Measurements from ENCODE around the gene KAZN.

The KAZN gene

GRCh38 chr1:14986168-14986567, 387.7 kb downstream of the KAZN start:
- Histone ChIP-seq H3K4me1 (ENCODE audit: control insufficient read depth in 1 of 2, insufficient read depth in 2 of 2, low read length in 2 of 2) (no peaks in the 10 kb centered on the region), H3K27ac (ENCODE audit: low read depth, low read length) (no peak overlapping the region), H3K27me3 (ENCODE audit: control insufficient read depth in 1 of 2, insufficient read depth in 2 of 2, low read length in 2 of 2) (no peaks in the 10 kb centered on the region), H3K36me3 (ENCODE audit: control insufficient read depth in 1 of 2, insufficient read depth in 2 of 2, low read length in 2 of 2) (no peaks in the 10 kb centered on the region), H3K4me3 (ENCODE audit: low read depth in 1 of 2, low read length in 2 of 2) (no peak overlapping the region), H3K9me3 (ENCODE audit: control insufficient read depth in 1 of 2, low read length in 2 of 2) (no peaks in the 10 kb centered on the region), H3K9ac (ENCODE audit: low read depth in 1 of 2, low read length in 2 of 2) (no peak overlapping the region)

DNA sequence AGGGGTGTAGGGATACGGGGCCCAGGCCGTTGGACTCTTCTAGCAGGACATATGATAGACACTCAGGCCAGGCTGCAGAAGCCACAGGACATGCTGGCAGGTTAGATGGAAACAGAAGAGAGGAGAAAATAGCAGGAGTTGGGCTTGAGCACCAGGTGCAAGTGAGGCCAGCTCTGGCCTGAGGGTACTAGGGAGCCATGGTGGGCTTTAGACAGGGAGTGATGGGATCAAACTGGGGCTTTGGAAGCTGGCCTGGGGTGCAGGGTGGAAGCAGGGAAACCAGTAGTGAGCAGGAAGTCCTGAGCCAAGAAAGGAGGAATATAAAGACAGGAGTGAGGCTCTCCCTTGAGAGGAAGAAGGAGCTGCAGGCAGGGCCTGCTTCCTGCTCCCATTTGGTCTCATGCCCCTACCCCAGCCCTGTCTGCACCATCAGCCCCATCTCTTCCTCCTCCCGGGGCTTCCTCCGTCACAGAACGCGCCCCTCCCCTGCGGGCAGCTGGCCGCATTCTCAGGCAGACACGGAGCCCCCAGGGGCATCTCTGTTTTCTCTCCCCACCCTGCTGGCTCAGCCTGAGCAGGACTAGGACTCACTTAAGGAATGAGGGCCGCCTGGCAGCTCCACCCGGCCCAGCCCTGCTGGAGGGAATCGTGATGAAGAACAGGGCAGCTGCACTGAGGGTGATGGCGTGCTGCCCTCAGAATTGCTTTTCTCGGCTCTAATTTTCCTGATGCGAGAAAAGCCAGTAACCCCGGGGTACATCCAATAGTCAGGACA, 389.5 kb downstream of the KAZN start:
- Histone ChIP-seq H3K4me3 (ENCODE audit: low read depth in 1 of 2, low read length in 2 of 2) (no peak overlapping the region), H3K9ac (ENCODE audit: low read depth in 1 of 2, low read length in 2 of 2) (no peak overlapping the region), H3K27me3 (ENCODE audit: control insufficient read depth in 1 of 2, insufficient read depth in 2 of 2, low read length in 2 of 2) (no peaks in the 10 kb centered on the region), H3K9me3 (ENCODE audit: control insufficient read depth in 1 of 2, low read length in 2 of 2) (no peaks in the 10 kb centered on the region), H3K27ac (ENCODE audit: low read depth, low read length) (no peak overlapping the region), H3K36me3 (ENCODE audit: control insufficient read depth in 1 of 2, insufficient read depth in 2 of 2, low read length in 2 of 2) (no peaks in the 10 kb centered on the region), H3K4me1 (ENCODE audit: control insufficient read depth in 1 of 2, insufficient read depth in 2 of 2, low read length in 2 of 2) (no peaks in the 10 kb centered on the region)

- Histone ChIP-seq H3K36me3 (ENCODE audit: control insufficient read depth in 1 of 2, insufficient read depth in 2 of 2, low read length in 2 of 2) (no peaks in the 10 kb centered on the region), H3K9me3 (ENCODE audit: control insufficient read depth in 1 of 2, low read length in 2 of 2) (no peaks in the 10 kb centered on the region), H3K27me3 (ENCODE audit: control insufficient read depth in 1 of 2, insufficient read depth in 2 of 2, low read length in 2 of 2) (no peaks in the 10 kb centered on the region), H3K4me1 (ENCODE audit: control insufficient read depth in 1 of 2, insufficient read depth in 2 of 2, low read length in 2 of 2) (no peaks in the 10 kb centered on the region), H3K27ac (ENCODE audit: low read depth, low read length) (no peak overlapping the region), H3K9ac (ENCODE audit: low read depth in 1 of 2, low read length in 2 of 2) (no peak overlapping the region), H3K4me3 (ENCODE audit: low read depth in 1 of 2, low read length in 2 of 2) (no peak overlapping the region)
Observed at GRCh38 chr1:14988636-14989035, 390.2 kb downstream of the KAZN start.

GRCh38 chr1:14989931-14990728, 391.6 kb downstream of the KAZN start:
- H3K4me3 ChIP-seq (ENCODE audit: low read depth in 1 of 2, low read length in 2 of 2): no peak overlapping the region
- H3K27me3 ChIP-seq (ENCODE audit: control insufficient read depth in 1 of 2, insufficient read depth in 2 of 2, low read length in 2 of 2): no peaks in the 10 kb centered on the region
- H3K9me3 ChIP-seq (ENCODE audit: control insufficient read depth in 1 of 2, low read length in 2 of 2): no peaks in the 10 kb centered on the region
- no peak overlapping the region for H3K9ac ChIP-seq (ENCODE audit: low read depth in 1 of 2, low read length in 2 of 2)
- H3K27ac ChIP-seq (ENCODE audit: low read depth, low read length): no peak overlapping the region
- no peaks in the 10 kb centered on the region for H3K36me3 ChIP-seq (ENCODE audit: control insufficient read depth in 1 of 2, insufficient read depth in 2 of 2, low read length in 2 of 2)
- H3K4me1 ChIP-seq (ENCODE audit: control insufficient read depth in 1 of 2, insufficient read depth in 2 of 2, low read length in 2 of 2): no peaks in the 10 kb centered on the region

- H3K9ac ChIP-seq (ENCODE audit: low read depth in 1 of 2, low read length in 2 of 2): no peak overlapping the region
- H3K4me3 ChIP-seq (ENCODE audit: low read depth in 1 of 2, low read length in 2 of 2): no peak overlapping the region
- no peaks in the 10 kb centered on the region for H3K9me3 ChIP-seq (ENCODE audit: control insufficient read depth in 1 of 2, low read length in 2 of 2)
- H3K36me3 ChIP-seq (ENCODE audit: control insufficient read depth in 1 of 2, insufficient read depth in 2 of 2, low read length in 2 of 2): no peaks in the 10 kb centered on the region
- H3K4me1 ChIP-seq (ENCODE audit: control insufficient read depth in 1 of 2, insufficient read depth in 2 of 2, low read length in 2 of 2): no peaks in the 10 kb centered on the region
- H3K27ac ChIP-seq (ENCODE audit: low read depth, low read length): no peak overlapping the region
- H3K27me3 ChIP-seq (ENCODE audit: control insufficient read depth in 1 of 2, insufficient read depth in 2 of 2, low read length in 2 of 2): no peaks in the 10 kb centered on the region
Observed at GRCh38 chr1:14993414-14993813, 394.9 kb downstream of the KAZN start.

- Histone ChIP-seq H3K4me1 (ENCODE audit: control insufficient read depth in 1 of 2, insufficient read depth in 2 of 2, low read length in 2 of 2) (no peaks in the 10 kb centered on the region), H3K4me3 (ENCODE audit: low read depth in 1 of 2, low read length in 2 of 2) (no peak overlapping the region), H3K27me3 (ENCODE audit: control insufficient read depth in 1 of 2, insufficient read depth in 2 of 2, low read length in 2 of 2) (no peaks in the 10 kb centered on the region), H3K9me3 (ENCODE audit: control insufficient read depth in 1 of 2, low read length in 2 of 2) (no peaks in the 10 kb centered on the region), H3K36me3 (ENCODE audit: control insufficient read depth in 1 of 2, insufficient read depth in 2 of 2, low read length in 2 of 2) (no peaks in the 10 kb centered on the region), H3K9ac (ENCODE audit: low read depth in 1 of 2, low read length in 2 of 2) (no peak overlapping the region), H3K27ac (ENCODE audit: low read depth, low read length) (no peak overlapping the region)
Observed at GRCh38 chr1:14994148-14994547, 395.7 kb downstream of the KAZN start.

- Histone ChIP-seq H3K4me3 (ENCODE audit: low read depth in 1 of 2, low read length in 2 of 2) (no peak overlapping the region), H3K27ac (ENCODE audit: low read depth, low read length) (no peak overlapping the region), H3K27me3 (ENCODE audit: control insufficient read depth in 1 of 2, insufficient read depth in 2 of 2, low read length in 2 of 2) (no peaks in the 10 kb centered on the region), H3K4me1 (ENCODE audit: control insufficient read depth in 1 of 2, insufficient read depth in 2 of 2, low read length in 2 of 2) (no peaks in the 10 kb centered on the region), H3K36me3 (ENCODE audit: control insufficient read depth in 1 of 2, insufficient read depth in 2 of 2, low read length in 2 of 2) (no peaks in the 10 kb centered on the region), H3K9ac (ENCODE audit: low read depth in 1 of 2, low read length in 2 of 2) (no peak overlapping the region), H3K9me3 (ENCODE audit: control insufficient read depth in 1 of 2, low read length in 2 of 2) (no peaks in the 10 kb centered on the region)
Observed at GRCh38 chr1:14994841-14995437, 396.5 kb downstream of the KAZN start.

DNA sequence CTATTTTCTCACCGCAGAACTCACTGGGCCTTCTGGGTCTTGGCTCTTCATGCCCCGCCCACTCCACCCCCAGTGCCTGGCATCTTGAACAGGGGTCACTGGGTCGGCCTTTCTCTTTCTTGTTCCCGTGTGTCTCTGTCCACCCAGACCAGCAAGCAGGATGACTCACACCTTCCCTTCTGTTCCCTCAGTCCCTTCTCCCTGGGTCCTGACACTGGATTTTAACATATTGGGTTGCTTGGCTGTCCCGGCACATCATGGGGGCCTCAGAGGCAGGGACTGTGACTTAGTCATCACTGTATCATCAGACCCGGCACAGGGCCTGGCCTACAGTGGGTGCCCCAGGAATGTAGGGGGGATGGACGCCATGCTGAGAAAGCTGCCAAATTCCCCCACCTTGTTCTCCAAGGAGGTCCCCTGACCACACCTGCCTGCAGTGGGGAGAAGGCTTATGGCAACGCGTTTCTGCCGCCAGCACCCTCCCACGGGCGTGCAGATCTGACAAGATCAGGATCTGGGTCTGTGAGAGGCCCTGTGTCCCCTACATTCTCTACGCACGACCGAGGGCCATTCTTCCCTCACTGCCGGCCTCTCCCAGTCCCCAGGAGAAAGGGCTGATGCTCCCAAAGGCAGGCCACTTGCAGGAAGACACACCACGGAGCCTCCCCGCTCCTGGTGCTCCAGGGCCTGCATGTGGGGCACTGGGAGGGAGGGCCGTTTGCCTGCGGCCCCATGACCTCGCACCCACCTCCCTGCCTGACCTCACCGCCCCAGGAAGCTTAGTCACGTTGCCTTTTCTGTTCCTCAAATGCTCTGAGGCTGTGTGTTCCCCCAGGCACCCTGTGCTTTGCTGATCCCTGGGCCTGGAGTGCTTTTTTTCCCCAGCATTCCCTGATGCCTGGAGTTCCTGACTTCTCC, 397.9 kb downstream of the KAZN start:
- no peak overlapping the region for H3K4me3 ChIP-seq (ENCODE audit: low read depth in 1 of 2, low read length in 2 of 2)
- no peak overlapping the region for H3K27ac ChIP-seq (ENCODE audit: low read depth, low read length)
- no peaks in the 10 kb centered on the region for H3K9me3 ChIP-seq (ENCODE audit: control insufficient read depth in 1 of 2, low read length in 2 of 2)
- H3K36me3 ChIP-seq (ENCODE audit: control insufficient read depth in 1 of 2, insufficient read depth in 2 of 2, low read length in 2 of 2): no peaks in the 10 kb centered on the region
- H3K4me1 ChIP-seq (ENCODE audit: control insufficient read depth in 1 of 2, insufficient read depth in 2 of 2, low read length in 2 of 2): no peaks in the 10 kb centered on the region
- no peak overlapping the region for H3K9ac ChIP-seq (ENCODE audit: low read depth in 1 of 2, low read length in 2 of 2)
- no peaks in the 10 kb centered on the region for H3K27me3 ChIP-seq (ENCODE audit: control insufficient read depth in 1 of 2, insufficient read depth in 2 of 2, low read length in 2 of 2)

DNA sequence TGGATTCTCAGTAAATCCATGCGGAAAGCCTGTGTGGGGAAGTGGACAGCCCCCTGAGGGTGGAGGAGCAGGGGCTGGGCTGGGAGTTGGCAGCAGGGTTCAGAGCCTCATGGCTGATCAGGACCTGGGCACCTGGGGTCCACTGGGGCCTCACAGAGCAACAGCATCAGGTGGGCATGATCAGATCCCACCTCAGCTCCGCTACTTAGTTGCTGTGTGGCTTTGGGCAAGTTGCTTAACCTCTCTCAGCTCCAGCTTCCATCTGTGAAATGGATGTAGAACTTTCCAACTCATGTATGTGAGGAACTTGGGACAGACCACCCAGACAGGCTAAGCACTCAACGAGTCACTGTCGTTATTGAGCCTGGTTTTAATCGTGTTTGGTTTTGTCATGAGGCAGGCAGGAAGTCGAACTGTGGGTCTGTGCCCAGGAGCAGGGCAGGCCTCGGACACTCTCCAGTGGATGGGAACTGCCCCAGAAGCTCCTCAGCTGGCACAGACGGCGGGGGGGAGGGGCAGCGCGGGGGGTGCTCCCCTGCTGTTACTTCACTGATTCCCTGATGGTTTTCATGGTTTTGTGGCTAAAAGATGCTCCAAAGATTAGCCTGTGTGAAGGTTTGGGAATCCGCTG, 399.3 kb downstream of the KAZN start:
- Histone ChIP-seq H3K9ac (ENCODE audit: low read depth in 1 of 2, low read length in 2 of 2) (no peak overlapping the region), H3K4me1 (ENCODE audit: control insufficient read depth in 1 of 2, insufficient read depth in 2 of 2, low read length in 2 of 2) (no peaks in the 10 kb centered on the region), H3K36me3 (ENCODE audit: control insufficient read depth in 1 of 2, insufficient read depth in 2 of 2, low read length in 2 of 2) (no peaks in the 10 kb centered on the region), H3K9me3 (ENCODE audit: control insufficient read depth in 1 of 2, low read length in 2 of 2) (no peaks in the 10 kb centered on the region), H3K27ac (ENCODE audit: low read depth, low read length) (no peak overlapping the region), H3K27me3 (ENCODE audit: control insufficient read depth in 1 of 2, insufficient read depth in 2 of 2, low read length in 2 of 2) (no peaks in the 10 kb centered on the region), H3K4me3 (ENCODE audit: low read depth in 1 of 2, low read length in 2 of 2) (no peak overlapping the region)
